Activated B cell treated with CpG ODN at 0.5 μM for 24 hours (primary cell): ENCODE data around the gene IGFN1. TPM values are rescaled to one million over a fixed set of nuclear protein-coding genes. Genes with fewer than 3 reads are reported as not detected.

Experiments
- ATAC-seq: fragments of 200-7000 bp; cut with Tn5 transposase; one replicate; pipeline ENCODE4 v1.10.0; 2021; ENCODE audit warnings: low read depth, mild to moderate bottlenecking, moderate library complexity
- CTCF ChIA-PET: fragments of 350-600 bp; sonication (Branson Sonifier 250); formaldehyde crosslinking; loops from one replicate; lab custom pipeline; 2021; ENCODE audit warnings: antibody characterized with exemption; lab: Charles Lee
- POLR2A ChIA-PET: fragments of 350-600 bp; sonication (Branson Sonifier 250); formaldehyde crosslinking; loops from one replicate; lab custom pipeline; 2021; ENCODE audit warnings: antibody characterized with exemption; lab: Charles Lee
- DNase-seq: peaks from one replicate; pipeline ENCODE4 v3.0.0; 2022
- H3K27ac Mint-ChIP-seq: one replicate; pipeline ENCODE4 v1.8.0; 2020; ENCODE audit warnings: mixed read lengths
- H3K27me3 Mint-ChIP-seq: one replicate; pipeline ENCODE4 v1.8.0; 2021; ENCODE audit warnings: mixed read lengths
- H3K36me3 Mint-ChIP-seq: one replicate; pipeline ENCODE4 v1.8.0; 2021; ENCODE audit warnings: low read depth, mixed read lengths
- H3K4me1 Mint-ChIP-seq: one replicate; pipeline ENCODE4 v1.8.0; 2021; ENCODE audit warnings: mixed read lengths
- H3K4me3 Mint-ChIP-seq: one replicate; pipeline ENCODE4 v1.8.0; 2020; ENCODE audit warnings: mild to moderate bottlenecking, mixed read lengths
- H3K9me3 Mint-ChIP-seq: one replicate; pipeline ENCODE4 v1.8.0; 2020; ENCODE audit warnings: mixed read lengths
- intact Hi-C: fragments of 100-400 bp; cut with micrococcal nuclease; formaldehyde crosslinking; loops from one replicate; pipeline ENCODE4 v1.15.1; 2024
- total RNA-seq: library from RNA; stranded (reverse); gene quantifications from 2 replicates; pipeline ENCODE4 v1.2.3, GENCODE V29; 2022
- TF ChIP-seq, protein P1 (sequence below): fragments of 200-600 bp; IDR thresholded peaks from one replicate; pipeline ENCODE4 v1.8.0; 2022; ENCODE audit warnings: antibody characterized with exemption, mild to moderate bottlenecking

The IGFN1 gene
- total RNA-seq, 1 donor from 2014 or later = not detected

DNA sequence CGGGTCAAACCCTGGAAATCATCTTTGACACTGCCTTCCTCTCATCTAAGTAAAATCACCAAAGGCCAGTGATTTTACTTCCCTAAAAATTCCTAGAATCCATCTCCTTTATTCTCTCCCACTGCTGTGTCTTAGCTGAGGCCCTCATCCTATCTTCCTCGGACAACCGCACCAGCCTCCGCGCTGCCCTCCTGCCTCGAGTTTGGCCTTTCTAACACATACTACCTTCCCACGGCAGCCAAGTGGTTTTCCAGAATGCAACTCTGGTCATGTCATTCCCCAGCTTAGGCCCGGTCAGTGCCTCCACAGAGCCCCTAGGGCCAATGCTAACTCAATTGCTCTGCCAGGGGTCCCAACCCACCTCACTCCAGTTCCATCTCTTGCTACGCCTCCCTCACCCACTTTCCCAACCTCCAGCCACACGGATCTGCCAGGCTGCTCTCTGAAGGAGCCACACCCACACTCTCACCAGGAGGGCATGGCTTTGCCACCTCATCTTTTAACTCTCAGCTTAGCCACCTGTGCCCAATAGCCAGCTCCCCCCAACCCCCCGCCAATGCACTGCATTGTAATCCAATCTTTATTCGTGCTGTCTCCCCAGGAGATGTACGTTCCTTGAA, 43.1 kb upstream of the IGFN1 start:
- ChIA-PET POLR2A (no interaction called here), CTCF (no interaction called here)
- Mint-ChIP-seq H3K27ac (no peak overlapping the region), H3K36me3 (peaks cover 69% of the 10 kb centered on the region), H3K27me3 (no peaks in the 10 kb centered on the region), H3K9me3 (no peaks in the 10 kb centered on the region), H3K4me3 (no peak overlapping the region), H3K4me1 (peaks cover under 1% of the 10 kb centered on the region)
- ATAC-seq (no peak), DNase-seq (no peak)
- TF ChIP-seq, protein P1, sequence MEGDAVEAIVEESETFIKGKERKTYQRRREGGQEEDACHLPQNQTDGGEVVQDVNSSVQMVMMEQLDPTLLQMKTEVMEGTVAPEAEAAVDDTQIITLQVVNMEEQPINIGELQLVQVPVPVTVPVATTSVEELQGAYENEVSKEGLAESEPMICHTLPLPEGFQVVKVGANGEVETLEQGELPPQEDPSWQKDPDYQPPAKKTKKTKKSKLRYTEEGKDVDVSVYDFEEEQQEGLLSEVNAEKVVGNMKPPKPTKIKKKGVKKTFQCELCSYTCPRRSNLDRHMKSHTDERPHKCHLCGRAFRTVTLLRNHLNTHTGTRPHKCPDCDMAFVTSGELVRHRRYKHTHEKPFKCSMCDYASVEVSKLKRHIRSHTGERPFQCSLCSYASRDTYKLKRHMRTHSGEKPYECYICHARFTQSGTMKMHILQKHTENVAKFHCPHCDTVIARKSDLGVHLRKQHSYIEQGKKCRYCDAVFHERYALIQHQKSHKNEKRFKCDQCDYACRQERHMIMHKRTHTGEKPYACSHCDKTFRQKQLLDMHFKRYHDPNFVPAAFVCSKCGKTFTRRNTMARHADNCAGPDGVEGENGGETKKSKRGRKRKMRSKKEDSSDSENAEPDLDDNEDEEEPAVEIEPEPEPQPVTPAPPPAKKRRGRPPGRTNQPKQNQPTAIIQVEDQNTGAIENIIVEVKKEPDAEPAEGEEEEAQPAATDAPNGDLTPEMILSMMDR = no peak
- intact Hi-C loops = no loop called here

DNA sequence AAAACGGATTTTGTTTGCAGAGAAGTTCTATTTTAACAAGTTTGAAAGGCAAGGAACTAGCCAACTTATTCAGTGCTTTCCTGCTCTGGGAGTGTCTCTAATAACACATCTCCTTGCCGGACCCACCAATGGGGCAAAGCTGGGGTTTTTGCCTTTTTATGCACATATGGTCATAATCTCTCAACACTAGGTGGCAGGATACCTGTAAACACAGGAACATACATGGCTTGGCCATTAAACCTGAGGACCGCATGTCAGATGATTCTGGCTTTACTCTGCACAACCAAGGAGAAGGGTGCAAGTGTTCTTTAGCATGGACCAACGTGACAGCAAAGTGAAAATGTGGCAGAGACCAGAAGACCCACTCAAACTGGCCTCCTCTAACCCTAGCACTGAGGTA, 41.2 kb upstream of the IGFN1 start:
- Mint-ChIP-seq H3K4me3 (no peak overlapping the region), H3K4me1 (peaks cover 11% of the 10 kb centered on the region), H3K9me3 (no peaks in the 10 kb centered on the region), H3K27me3 (no peaks in the 10 kb centered on the region), H3K27ac (no peak overlapping the region), H3K36me3 (peaks cover 53% of the 10 kb centered on the region)
- ATAC-seq (no peak), DNase-seq (no peak)
- CTCF ChIA-PET = interaction anchor here (0.6 to 1.4 kb wide), 3 partner anchors 9 to 73 kb away, joined by 3 to 5 read pairs (median 3); no protein-coding TSS in a partner anchor
- POLR2A ChIA-PET = no interaction called here
- TF ChIP-seq, protein P1 = no peak
- intact Hi-C loops = loop anchor here (1.0 kb wide), 1 partner anchor 74 kb away; no protein-coding TSS in a partner anchor

DNA sequence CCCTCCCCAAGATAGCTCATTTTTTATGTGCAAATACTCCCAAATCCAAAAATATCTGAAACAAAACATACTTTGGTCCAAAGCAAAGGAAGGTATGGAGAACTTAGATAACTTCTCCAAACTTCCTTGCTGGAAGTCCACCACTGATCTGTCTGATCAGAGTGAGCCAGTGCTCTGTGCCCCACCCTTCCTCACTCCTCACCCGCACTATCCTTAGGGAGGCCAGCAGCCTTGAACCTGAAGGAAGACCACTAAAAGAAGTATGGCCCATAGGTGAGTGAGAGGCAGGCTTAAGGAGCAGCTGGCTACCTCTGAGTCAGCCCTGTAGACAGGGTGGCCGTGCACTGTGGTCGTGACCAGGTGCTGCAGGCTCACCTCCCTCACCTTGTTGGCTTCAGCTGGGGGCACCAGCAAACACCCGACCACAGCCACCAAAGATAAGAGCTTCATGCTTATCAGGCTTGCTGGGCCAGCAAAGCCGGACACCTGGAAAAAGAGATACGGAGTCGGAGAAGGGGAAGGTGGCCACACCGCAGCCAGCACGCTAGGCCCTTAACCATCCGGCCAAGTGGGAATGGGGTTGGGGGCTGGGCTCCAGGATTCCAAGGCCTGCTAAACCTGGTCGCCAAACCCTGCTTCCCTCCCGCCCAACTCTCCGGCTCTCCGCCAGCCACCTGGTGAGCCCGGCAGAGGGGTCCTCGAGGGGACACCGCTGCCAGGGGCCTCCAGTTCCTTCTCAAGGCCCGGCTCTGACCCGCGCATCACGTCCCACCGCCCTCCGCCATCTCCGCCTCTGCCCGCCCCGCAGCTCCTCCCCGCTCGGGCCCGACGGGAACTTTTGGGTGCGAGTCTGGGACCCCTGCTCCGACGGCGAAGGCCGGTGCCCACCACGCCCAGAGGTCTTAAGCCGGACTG, 36.9 kb upstream of the IGFN1 start:
- ATAC-seq (peak; percentile 81), DNase-seq (no peak)
- POLR2A ChIA-PET = interaction anchor here (0.5 to 1.9 kb wide), 9 partner anchors 14 to 791 kb away, joined by 3 to 15 read pairs (median 5); no protein-coding TSS in a partner anchor
- H3K27ac Mint-ChIP-seq = peak overlapping the region; percentile 89
- H3K4me1 Mint-ChIP-seq = peaks cover 16% of the 10 kb centered on the region
- peaks cover 5% of the 10 kb centered on the region for H3K27me3 Mint-ChIP-seq
- H3K9me3 Mint-ChIP-seq = no peaks in the 10 kb centered on the region
- CTCF ChIA-PET = interaction anchor here (1.1 to 1.6 kb wide), 5 partner anchors 16 to 181 kb away, joined by 3 to 4 read pairs (median 3); no protein-coding TSS in a partner anchor
- intact Hi-C loops = loop anchor here (1.0 kb wide), 2 partner anchors 17 to 134 kb away; no protein-coding TSS in a partner anchor
- H3K4me3 Mint-ChIP-seq = peak overlapping the region; percentile 92
- TF ChIP-seq, protein P1 = no peak
- H3K36me3 Mint-ChIP-seq = peaks cover 16% of the 10 kb centered on the region

DNA sequence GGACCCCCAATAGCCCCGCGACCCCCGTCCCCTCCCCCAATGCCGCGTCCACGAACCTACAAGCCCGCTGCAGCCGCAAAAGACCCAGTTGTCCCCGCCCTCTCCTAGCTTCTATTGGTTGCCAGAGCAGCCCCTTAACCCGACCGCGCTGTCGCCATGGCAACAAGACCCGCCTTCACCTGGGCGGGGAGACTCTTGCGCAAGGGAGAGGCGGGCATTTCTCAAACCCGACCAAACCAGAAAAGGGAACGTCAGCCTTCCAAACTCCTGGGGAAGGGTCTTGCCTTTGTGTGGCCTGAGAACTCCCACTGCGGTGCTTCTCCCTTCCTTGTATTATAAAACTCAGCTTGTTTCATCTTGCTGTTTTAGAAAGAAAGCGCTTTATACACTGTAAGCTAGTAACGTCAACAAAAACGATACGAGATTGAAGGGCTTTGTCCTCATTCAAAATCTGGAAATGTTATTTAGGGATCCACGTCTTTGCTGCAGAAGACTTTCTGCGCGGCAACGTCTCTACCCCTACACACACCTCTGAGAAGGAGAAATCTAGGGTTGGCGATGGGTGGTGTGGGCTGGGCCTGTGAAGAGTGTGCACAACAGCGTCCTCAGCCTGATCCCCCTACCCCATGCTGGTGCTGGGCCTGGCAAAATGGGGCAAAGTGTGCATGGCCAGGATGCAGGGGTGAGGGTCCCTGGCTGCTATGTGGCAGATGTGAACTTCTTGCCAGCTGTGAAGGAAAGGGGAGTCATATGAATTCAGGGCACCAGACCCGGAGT, 36.0 kb upstream of the IGFN1 start, which contains the start of gene TMEM9:
Gene TMEM9, minus strand, starts transcription at position 86 of the 777 bp plus-strand sequence. CDS start 551 bp downstream, outside the sequence.
- DNase-seq = peak; percentile 98

More for the DNA sequence above, 36.0 kb upstream of the IGFN1 start, which contains the start of gene TMEM9:
- ATAC-seq = peak; percentile 98
- intact Hi-C loops = loop anchor here (1.0 kb wide), 2 partner anchors 16 to 135 kb away; no protein-coding TSS in a partner anchor
- CTCF ChIA-PET = interaction anchor here (1.1 to 1.6 kb wide), 5 partner anchors 15 to 182 kb away, joined by 3 to 4 read pairs (median 3); no protein-coding TSS in a partner anchor
- peak within 1 kb of the TSS; percentile 92 for H3K4me3 Mint-ChIP-seq
- peak within 1 kb of the TSS; percentile 89 for H3K27ac Mint-ChIP-seq
- peaks cover 16% of the 10 kb centered on the region for H3K4me1 Mint-ChIP-seq
- POLR2A ChIA-PET = interaction anchor here (0.5 to 1.9 kb wide), 11 partner anchors 13 to 963 kb away, joined by 3 to 15 read pairs (median 4); no protein-coding TSS in a partner anchor
- H3K9me3 Mint-ChIP-seq = no peaks in the 10 kb centered on the region
- peaks cover 5% of the 10 kb centered on the region for H3K27me3 Mint-ChIP-seq
- peaks cover 13% of the 10 kb centered on the region for H3K36me3 Mint-ChIP-seq
- TF ChIP-seq, protein P1 = no peak
